Retina (tissue), 1 donor: ENCODE measurements around the gene CYP19A1.

Source experiments
- DNase-seq: peaks from one replicate; pipeline ENCODE4 v3.0.0-alpha.2; 2016

The CYP19A1 gene

GRCh38 chr15:51338496-51338895 lies at the start of gene CYP19A1:
Gene CYP19A1, minus strand, starts transcription at chr15:51338596. Its CDS starts 95,684 bp downstream, at chr15:51242912.
- no peak for DNase-seq

- DNase-seq, result no peak
Measured at GRCh38 chr15:51387699-51388041, 49.3 kb upstream of the CYP19A1 start.

- no peak for DNase-seq
Measured at GRCh38 chr15:51386960-51387698, 48.7 kb upstream of the CYP19A1 start.

- DNase-seq, result no peak
Measured at GRCh38 chr15:51386486-51386885, 48.1 kb upstream of the CYP19A1 start.

- DNase-seq, result no peak
Measured at GRCh38 chr15:51386029-51386428, 47.6 kb upstream of the CYP19A1 start.

- DNase-seq, result peak; percentile 54
Measured at GRCh38 chr15:51382787-51383186, 44.4 kb upstream of the CYP19A1 start.

- DNase-seq, result peak; percentile 78
Measured at GRCh38 chr15:51380999-51381806, 42.8 kb upstream of the CYP19A1 start.

GRCh38 chr15:51379390-51379789 lies 41.0 kb upstream of the CYP19A1 start:
- DNase-seq, result no peak

- DNase-seq, result no peak
Measured at GRCh38 chr15:51378406-51378805, 40.0 kb upstream of the CYP19A1 start.

- no peak for DNase-seq
Measured at GRCh38 chr15:51377038-51377786, 38.8 kb upstream of the CYP19A1 start.

GRCh38 chr15:51375966-51376640 lies 37.7 kb upstream of the CYP19A1 start:
- no peak for DNase-seq

GRCh38 chr15:51374131-51374530 lies 35.7 kb upstream of the CYP19A1 start:
- DNase-seq, result no peak

- no peak for DNase-seq
Measured at GRCh38 chr15:51371266-51371665, 32.9 kb upstream of the CYP19A1 start.

- no peak for DNase-seq
Measured at GRCh38 chr15:51369451-51369761, 31.0 kb upstream of the CYP19A1 start.

- no peak for DNase-seq
Measured at GRCh38 chr15:51368751-51369450, 30.5 kb upstream of the CYP19A1 start.

GRCh38 chr15:51368307-51368706 lies 29.9 kb upstream of the CYP19A1 start:
- no peak for DNase-seq

- DNase-seq, result no peak
Measured at GRCh38 chr15:51367322-51367976, 29.1 kb upstream of the CYP19A1 start.

- DNase-seq, result no peak
Measured at GRCh38 chr15:51366920-51367319, 28.5 kb upstream of the CYP19A1 start.

GRCh38 chr15:51366071-51366470 lies 27.7 kb upstream of the CYP19A1 start:
- DNase-seq, result no peak

GRCh38 chr15:51365417-51365816 lies 27.0 kb upstream of the CYP19A1 start:
- no peak for DNase-seq

GRCh38 chr15:51363383-51363782 lies 25.0 kb upstream of the CYP19A1 start:
- DNase-seq, result no peak

- DNase-seq, result no peak
Measured at GRCh38 chr15:51359981-51360380, 21.6 kb upstream of the CYP19A1 start.
